Measurements from ENCODE around the gene IFIT1B. TPM values are rescaled to one million over a fixed set of nuclear protein-coding genes. Genes with fewer than 3 reads are reported as not detected.

Gene IFIT1B
- total RNA-seq, 1 experiment from 2014 or later, result not detected

GRCh38 chr10:89336241-89336640, 41.6 kb upstream of the IFIT1B start:
- CTCF ChIA-PET, result no interaction called here
- POLR2A ChIA-PET, result no interaction called here
- DNase-seq (ENCODE audit: low spot score) (no peak), ATAC-seq (no peak)
- H3K36me3 Mint-ChIP-seq, result peaks cover 5% of the 10 kb centered on the region; the same call in 1 of the 2 replicates
- H3K27ac Mint-ChIP-seq, result no peak overlapping the region; the same call in 1 of the 2 replicates
- H3K4me3 Mint-ChIP-seq, result no peak overlapping the region
- TF ChIP-seq GABPB1 (CRISPR knock-in tag; IDR thresholded peaks at IDR 0.05), result no peak
- no peak for TF ChIP-seq E2F1 (CRISPR knock-in tag; IDR thresholded peaks at IDR 0.05)
- TF ChIP-seq RELA (CRISPR knock-in tag; IDR thresholded peaks at IDR 0.05; ENCODE audit: borderline replicate concordance), result no peak
- TF ChIP-seq NR3C1 (CRISPR knock-in tag; conservative IDR thresholded peaks at IDR 0.05; ENCODE audit: low read depth), result no peak
- no peak for TF ChIP-seq STAT6 (CRISPR knock-in tag; conservative IDR thresholded peaks at IDR 0.05; ENCODE audit: low read depth)
- TF ChIP-seq GRHL2 (CRISPR knock-in tag; IDR thresholded peaks at IDR 0.05; ENCODE audit: insufficient replicate concordance, severe bottlenecking), result no peak
- H3K9me3 Mint-ChIP-seq, result peaks cover 11% of the 10 kb centered on the region
- no peaks in the 10 kb centered on the region for H3K27me3 Mint-ChIP-seq (ENCODE audit: low read depth)
- H3K4me1 Mint-ChIP-seq, result peaks cover 26% of the 10 kb centered on the region

- CTCF ChIA-PET, result no interaction called here
- H3K36me3 Mint-ChIP-seq, result peaks cover 5% of the 10 kb centered on the region; the same call in 1 of the 2 replicates
- no peak overlapping the region for H3K4me3 Mint-ChIP-seq
- DNase-seq (ENCODE audit: low spot score), result no peak
- peak; percentile 20; the same call in 1 of the 2 replicates for ATAC-seq
- H3K4me1 Mint-ChIP-seq, result peaks cover 25% of the 10 kb centered on the region
- no peak for TF ChIP-seq ELF4 (CRISPR knock-in tag; IDR thresholded peaks at IDR 0.05; ENCODE audit: low read depth)
- TF ChIP-seq ESRRA (CRISPR knock-in tag; IDR thresholded peaks at IDR 0.05; ENCODE audit: borderline replicate concordance), result no peak
- TF ChIP-seq JUN (CRISPR knock-in tag; IDR thresholded peaks at IDR 0.05), result no peak
- no peak for TF ChIP-seq FOXJ3 (CRISPR knock-in tag; IDR thresholded peaks at IDR 0.05; ENCODE audit: borderline replicate concordance)
- TF ChIP-seq RORB (CRISPR knock-in tag; IDR thresholded peaks at IDR 0.05), result no peak
- no peak for TF ChIP-seq MYBL2 (CRISPR knock-in tag; IDR thresholded peaks at IDR 0.05)
- TF ChIP-seq CDX4 (CRISPR knock-in tag; IDR thresholded peaks at IDR 0.05; ENCODE audit: borderline replicate concordance), result no peak
- TF ChIP-seq GABPB1 (CRISPR knock-in tag; IDR thresholded peaks at IDR 0.05), result no peak
- TF ChIP-seq MXD4 (CRISPR knock-in tag; IDR thresholded peaks at IDR 0.05; ENCODE audit: borderline replicate concordance), result no peak
- TF ChIP-seq ZBTB21 (CRISPR knock-in tag; IDR thresholded peaks at IDR 0.05; ENCODE audit: borderline replicate concordance), result no peak
- TF ChIP-seq HMGXB4 (CRISPR knock-in tag; IDR thresholded peaks at IDR 0.05), result no peak
- TF ChIP-seq RELA (CRISPR knock-in tag; IDR thresholded peaks at IDR 0.05; ENCODE audit: borderline replicate concordance), result no peak
- TF ChIP-seq IRF2 (CRISPR knock-in tag; IDR thresholded peaks at IDR 0.05; ENCODE audit: borderline replicate concordance, low read depth), result no peak
- TF ChIP-seq CREM (CRISPR knock-in tag; IDR thresholded peaks at IDR 0.05), result no peak
- no peak for TF ChIP-seq ZNF281 (CRISPR knock-in tag; IDR thresholded peaks at IDR 0.05)
- H3K9me3 Mint-ChIP-seq, result peaks cover 11% of the 10 kb centered on the region
- no peak overlapping the region for H3K27ac Mint-ChIP-seq
- POLR2A ChIA-PET, result no interaction called here
- H3K27me3 Mint-ChIP-seq (ENCODE audit: low read depth), result no peaks in the 10 kb centered on the region
Observed at GRCh38 chr10:89337484-89337883, 40.4 kb upstream of the IFIT1B start.

Measured in WTC11 (cell line).